ENCODE data around the gene LYPD6B. TPM values are rescaled to one million over a fixed set of nuclear protein-coding genes. Genes with fewer than 3 reads are reported as not detected.

Gene LYPD6B
- total RNA-seq, 2 experiments from 2014 or later, result not detected

GRCh38 chr2:149027590-149028250 is 10.8 kb upstream of the LYPD6B start:
- Histone ChIP-seq H3K9me3 (ENCODE audit: low read length) (no peaks in the 10 kb centered on the region), H3K4me1 (ENCODE audit: insufficient read depth, low read length, poor library complexity, severe bottlenecking) (peaks cover 28% of the 10 kb centered on the region), H3K4me2 (ENCODE audit: low read length) (no peak overlapping the region), H3K36me3 (ENCODE audit: insufficient read depth, low read length) (0 out of 2 replicates have a peak, but pooled peaks cover 12% of the 10 kb centered on the region), H3K9me2 (ENCODE audit: insufficient read depth, low read length) (no peaks in the 10 kb centered on the region), H3K4me3 (ENCODE audit: low read depth, low read length, poor library complexity, severe bottlenecking) (no peak overlapping the region), H3K79me2 (ENCODE audit: insufficient read depth, low read depth, low read length) (no peaks in the 10 kb centered on the region), H2AFZ (ENCODE audit: low read length) (no peak overlapping the region), H3K27ac (ENCODE audit: low read depth, low read length, poor library complexity, severe bottlenecking) (no peak overlapping the region), H4K20me1 (ENCODE audit: insufficient read depth, low read length) (no peaks in the 10 kb centered on the region)
- TF ChIP-seq CTCF (conservative IDR thresholded peaks at IDR 0.05; ENCODE audit: low read length) (no peak), EZH2phosphoT487 (IDR thresholded peaks at IDR 0.05; ENCODE audit: borderline replicate concordance, low read depth, low read length) (no peak)
- ChIA-PET POLR2A (interaction anchor here (0.6 to 0.9 kb wide), 4 partner anchors 8 to 544 kb away, joined by 3 to 6 read pairs (median 4); no protein-coding TSS in a partner anchor), CTCF (ENCODE audit: unreplicated experiment) (interaction anchor here (1.3 kb wide), 1 partner anchor 10 kb away, joined by 3 read pairs; no protein-coding TSS in a partner anchor)
- DNase-seq (ENCODE audit: low spot score), result no peak
- intact Hi-C loops (cut with micrococcal nuclease; ENCODE audit: unreplicated experiment), result no loop called here
- no TSS peak for BruUV-seq (replicated peaks)

- Histone ChIP-seq H3K79me2 (ENCODE audit: insufficient read depth, low read depth, low read length) (no peaks in the 10 kb centered on the region), H3K4me1 (ENCODE audit: insufficient read depth, low read length, poor library complexity, severe bottlenecking) (peaks cover 22% of the 10 kb centered on the region), H3K36me3 (ENCODE audit: insufficient read depth, low read length) (0 out of 2 replicates have a peak, but pooled peaks cover 7% of the 10 kb centered on the region), H3K4me3 (ENCODE audit: low read depth, low read length, poor library complexity, severe bottlenecking) (no peak overlapping the region), H4K20me1 (ENCODE audit: insufficient read depth, low read length) (no peaks in the 10 kb centered on the region), H3K9me3 (ENCODE audit: low read length) (no peaks in the 10 kb centered on the region), H3K27ac (ENCODE audit: low read depth, low read length, poor library complexity, severe bottlenecking) (no peak overlapping the region), H2AFZ (ENCODE audit: low read length) (no peak overlapping the region), H3K9me2 (ENCODE audit: insufficient read depth, low read length) (no peaks in the 10 kb centered on the region), H3K4me2 (ENCODE audit: low read length) (no peak overlapping the region)
- TF ChIP-seq EZH2phosphoT487 (IDR thresholded peaks at IDR 0.05; ENCODE audit: borderline replicate concordance, low read depth, low read length), result no peak
- TF ChIP-seq CTCF (conservative IDR thresholded peaks at IDR 0.05; ENCODE audit: low read length), result no peak
- intact Hi-C loops (cut with micrococcal nuclease; ENCODE audit: unreplicated experiment), result no loop called here
- DNase-seq (ENCODE audit: low spot score), result no peak
- CTCF ChIA-PET (ENCODE audit: unreplicated experiment), result no interaction called here
- BruUV-seq (replicated peaks), result no TSS peak
- POLR2A ChIA-PET, result interaction anchor here (0.6 to 0.9 kb wide), 3 partner anchors 9 to 543 kb away, joined by 3 to 6 read pairs (median 3); no protein-coding TSS in a partner anchor
Measured at GRCh38 chr2:149028377-149028776, 10.1 kb upstream of the LYPD6B start.

- ChIA-PET CTCF (ENCODE audit: unreplicated experiment) (no interaction called here), POLR2A (interaction anchor here (0.7 to 0.9 kb wide), 3 partner anchors 9 to 50 kb away, joined by 3 to 4 read pairs (median 3); no protein-coding TSS in a partner anchor)
- H3K4me2 ChIP-seq (ENCODE audit: low read length), result no peak overlapping the region
- intact Hi-C loops (cut with micrococcal nuclease; ENCODE audit: unreplicated experiment), result no loop called here
- H3K79me2 ChIP-seq (ENCODE audit: insufficient read depth, low read depth, low read length), result no peaks in the 10 kb centered on the region
- H2AFZ ChIP-seq (ENCODE audit: low read length), result no peak overlapping the region
- no peaks in the 10 kb centered on the region for H3K9me2 ChIP-seq (ENCODE audit: insufficient read depth, low read length)
- no peak overlapping the region for H3K27ac ChIP-seq (ENCODE audit: low read depth, low read length, poor library complexity, severe bottlenecking)
- 0 out of 2 replicates have a peak, but pooled peaks cover 2% of the 10 kb centered on the region for H3K36me3 ChIP-seq (ENCODE audit: insufficient read depth, low read length)
- H4K20me1 ChIP-seq (ENCODE audit: insufficient read depth, low read length), result no peaks in the 10 kb centered on the region
- no TSS peak for BruUV-seq (replicated peaks)
- H3K9me3 ChIP-seq (ENCODE audit: low read length), result no peaks in the 10 kb centered on the region
- TF ChIP-seq EZH2phosphoT487 (IDR thresholded peaks at IDR 0.05; ENCODE audit: borderline replicate concordance, low read depth, low read length) (no peak), CTCF (conservative IDR thresholded peaks at IDR 0.05; ENCODE audit: low read length) (no peak)
- H3K4me1 ChIP-seq (ENCODE audit: insufficient read depth, low read length, poor library complexity, severe bottlenecking), result peaks cover 21% of the 10 kb centered on the region
- no peak for DNase-seq (ENCODE audit: low spot score)
- no peak overlapping the region for H3K4me3 ChIP-seq (ENCODE audit: low read depth, low read length, poor library complexity, severe bottlenecking)
Measured at GRCh38 chr2:149028891-149029290, 9.6 kb upstream of the LYPD6B start.
